HS-5 (cell line): Measurements from ENCODE around the gene VKORC1L1.
"Not testable (repeated sequence)": the region's sequence is repeated elsewhere in the genome, so short reads cannot be mapped to it uniquely, and the experiment has no call there.

Experiments
- DNase-seq: peaks from one replicate; pipeline ENCODE4 v3.0.0-alpha.2; 2012; ENCODE audit warnings: low read depth

Gene VKORC1L1

GRCh38 chr7:65978891-65979582 lies 106.2 kb downstream of the VKORC1L1 start:
- no peak for DNase-seq

GRCh38 chr7:65979583-65980477 lies 107.0 kb downstream of the VKORC1L1 start:
- no peak for DNase-seq

GRCh38 chr7:65980478-65981250 lies 107.8 kb downstream of the VKORC1L1 start:
- no peak for DNase-seq

DNA sequence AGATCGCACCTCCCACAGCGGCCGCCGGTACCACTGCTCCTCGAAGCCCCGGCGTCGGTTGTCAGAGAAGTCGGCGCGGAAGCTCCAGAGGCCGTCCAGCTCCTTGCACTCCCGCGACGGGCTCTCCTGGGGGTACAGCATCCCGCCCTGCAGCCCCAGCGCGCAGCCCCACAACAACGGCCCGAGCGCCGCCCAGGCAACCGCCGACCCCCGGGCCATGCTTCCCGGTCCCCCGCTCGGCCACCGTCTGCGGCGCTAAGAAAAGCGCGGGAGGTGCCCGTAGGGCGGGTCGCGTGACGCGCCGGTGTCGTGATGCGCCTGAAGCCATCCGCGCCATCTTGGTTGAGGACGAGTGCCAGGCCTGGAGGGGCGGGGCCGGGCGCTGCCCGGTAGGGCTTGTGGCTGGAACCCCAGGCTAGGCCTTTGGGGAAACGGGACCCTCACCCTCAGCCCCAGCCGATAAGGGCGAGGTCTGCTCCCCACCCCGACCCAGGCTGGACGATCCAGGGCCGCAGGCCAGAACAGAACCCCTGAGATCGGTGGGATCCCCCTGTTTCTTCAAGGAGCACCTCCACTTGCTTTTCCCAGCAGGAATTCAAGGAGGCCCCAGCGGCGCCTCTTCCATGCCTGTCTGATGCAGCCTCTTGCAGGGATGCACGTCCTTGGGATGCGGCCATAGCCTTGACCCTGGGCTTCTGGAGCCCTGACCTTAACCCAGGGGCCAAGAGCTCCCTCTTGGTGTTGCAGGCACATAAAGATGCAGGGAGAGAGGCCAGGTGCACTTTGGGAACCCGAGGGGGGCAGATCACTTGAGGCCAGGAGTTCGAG lies 109.3 kb downstream of the VKORC1L1 start, which contains the start of gene GUSB:
Gene GUSB, minus strand, starts transcription at position 249 of the 828 bp plus-strand sequence. Its CDS starts 30 bp downstream, at position 219.
- peak; percentile 24 for DNase-seq

DNA sequence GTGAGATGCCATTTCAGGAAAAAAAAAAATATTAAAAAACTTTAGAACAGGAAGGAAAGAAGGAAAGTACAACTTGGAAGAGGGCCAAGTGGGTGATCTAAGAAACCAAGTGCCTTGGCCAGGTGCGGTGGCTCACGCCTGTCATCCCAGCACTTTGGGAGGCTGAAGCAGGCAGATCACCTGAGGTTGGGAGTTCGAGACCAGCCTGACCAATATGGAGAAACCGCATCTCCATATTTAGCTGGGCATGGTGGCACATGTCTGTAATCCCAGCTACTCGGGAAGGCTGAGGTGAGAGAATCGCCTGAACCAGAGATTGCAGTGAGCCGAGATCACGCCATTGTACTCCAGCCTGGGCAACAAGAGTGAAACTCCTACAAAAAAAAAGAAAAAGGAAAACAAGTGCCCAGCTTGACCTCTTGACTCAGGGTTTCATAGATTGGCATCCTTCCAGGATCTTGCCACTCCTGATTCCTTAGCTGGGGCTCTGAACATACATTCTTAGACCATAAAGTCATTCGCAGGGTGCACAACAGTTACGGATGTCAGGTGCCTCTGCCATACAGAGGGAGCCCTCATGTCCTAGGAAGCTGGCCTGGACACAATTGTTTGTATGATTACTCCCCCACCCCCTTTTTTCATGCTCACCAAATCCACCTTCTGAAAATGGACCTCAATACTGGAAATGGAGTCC lies 111.2 kb downstream of the VKORC1L1 start:
- no peak for DNase-seq

- DNase-seq = no peak
These were observed 115.2 kb downstream of the VKORC1L1 start for GRCh38 chr7:65988084-65988483.

GRCh38 chr7:65988503-65988902 lies 115.6 kb downstream of the VKORC1L1 start:
- not testable (repeated sequence) for DNase-seq

DNA sequence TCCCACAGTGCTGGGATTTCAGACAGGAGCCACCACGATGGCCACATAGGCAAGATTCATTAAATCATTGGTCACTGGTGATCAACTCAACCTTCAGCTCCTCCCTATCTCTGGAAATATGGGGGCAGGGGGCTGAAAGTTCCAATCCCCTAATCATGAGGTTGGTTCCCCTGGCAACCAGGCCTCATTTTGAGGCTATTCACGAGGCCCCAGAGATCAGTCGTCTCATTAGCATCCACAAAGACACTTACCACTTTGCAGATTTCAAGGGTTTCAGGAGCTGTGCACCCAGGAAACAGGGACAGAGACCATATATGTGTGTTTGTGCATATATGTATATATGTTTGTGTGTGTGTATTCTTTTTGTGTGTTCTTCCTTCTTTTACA lies 116.8 kb downstream of the VKORC1L1 start:
- no peak for DNase-seq

DNA sequence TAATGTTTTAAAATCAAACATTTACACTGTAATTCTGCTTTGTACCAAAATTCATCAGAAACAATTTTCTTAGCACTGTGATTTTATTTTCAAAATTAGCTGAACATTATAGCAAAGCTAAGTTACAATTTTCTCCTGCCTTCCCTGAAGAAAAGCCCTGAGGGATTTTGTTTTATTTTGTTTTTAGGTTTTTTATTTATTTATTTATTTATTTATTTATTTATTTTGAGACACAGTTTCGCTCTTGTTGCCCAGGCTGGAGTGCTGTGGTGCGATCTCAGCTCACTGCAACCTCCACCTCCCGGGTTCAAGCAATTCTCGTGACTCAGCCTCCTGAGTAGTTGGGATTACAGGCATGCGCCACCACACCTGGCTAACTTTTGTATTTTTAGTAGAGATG lies 119.0 kb downstream of the VKORC1L1 start:
- DNase-seq = not testable (repeated sequence)

DNA sequence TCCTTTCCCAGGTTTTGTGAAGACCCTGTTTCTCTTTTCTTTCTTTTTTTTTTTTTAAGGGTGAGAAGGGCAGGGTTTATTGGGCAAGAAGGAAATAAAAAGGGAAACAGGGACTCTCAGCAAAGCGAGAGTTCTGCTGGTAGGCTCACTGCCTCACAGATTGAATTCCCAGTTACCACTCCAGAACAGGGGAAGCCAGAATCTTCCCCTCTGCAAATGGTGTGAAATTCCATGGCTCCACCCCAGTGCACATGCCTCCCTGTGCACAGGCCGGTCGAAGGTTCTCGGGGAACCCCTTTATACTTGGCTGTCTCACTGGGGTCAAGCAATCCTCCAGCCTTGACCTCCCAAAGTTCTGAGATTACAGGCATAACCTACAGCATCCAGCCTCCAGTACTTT lies 119.7 kb downstream of the VKORC1L1 start:
- no peak for DNase-seq

DNA sequence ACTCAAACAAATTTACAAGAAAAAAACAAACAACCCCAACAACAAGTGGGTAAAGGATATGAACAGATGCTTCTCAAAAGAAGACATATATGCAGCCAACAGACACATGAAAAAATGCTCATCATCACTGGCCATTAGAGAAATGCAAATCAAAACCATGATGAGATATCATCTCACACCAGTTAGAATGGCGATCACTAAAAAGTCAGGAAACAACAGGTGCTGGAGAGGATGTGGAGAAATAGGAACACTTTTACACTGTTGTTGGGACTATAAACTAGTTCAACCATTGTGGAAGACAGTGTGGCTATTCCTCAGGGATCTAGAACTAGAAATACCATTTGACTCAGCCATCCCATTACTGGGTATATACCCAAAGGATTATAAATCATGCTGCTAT lies 122.1 kb downstream of the VKORC1L1 start:
- DNase-seq = not testable (repeated sequence)

GRCh38 chr7:66000823-66001417 lies 128.0 kb downstream of the VKORC1L1 start:
- DNase-seq = not testable (repeated sequence)

- not testable (repeated sequence) for DNase-seq
These were observed 132.3 kb downstream of the VKORC1L1 start for GRCh38 chr7:66005115-66005671.

GRCh38 chr7:66007232-66007631 lies 134.4 kb downstream of the VKORC1L1 start:
- DNase-seq = no peak
